ENCODE measurements around the gene FLOT2.

DNA sequence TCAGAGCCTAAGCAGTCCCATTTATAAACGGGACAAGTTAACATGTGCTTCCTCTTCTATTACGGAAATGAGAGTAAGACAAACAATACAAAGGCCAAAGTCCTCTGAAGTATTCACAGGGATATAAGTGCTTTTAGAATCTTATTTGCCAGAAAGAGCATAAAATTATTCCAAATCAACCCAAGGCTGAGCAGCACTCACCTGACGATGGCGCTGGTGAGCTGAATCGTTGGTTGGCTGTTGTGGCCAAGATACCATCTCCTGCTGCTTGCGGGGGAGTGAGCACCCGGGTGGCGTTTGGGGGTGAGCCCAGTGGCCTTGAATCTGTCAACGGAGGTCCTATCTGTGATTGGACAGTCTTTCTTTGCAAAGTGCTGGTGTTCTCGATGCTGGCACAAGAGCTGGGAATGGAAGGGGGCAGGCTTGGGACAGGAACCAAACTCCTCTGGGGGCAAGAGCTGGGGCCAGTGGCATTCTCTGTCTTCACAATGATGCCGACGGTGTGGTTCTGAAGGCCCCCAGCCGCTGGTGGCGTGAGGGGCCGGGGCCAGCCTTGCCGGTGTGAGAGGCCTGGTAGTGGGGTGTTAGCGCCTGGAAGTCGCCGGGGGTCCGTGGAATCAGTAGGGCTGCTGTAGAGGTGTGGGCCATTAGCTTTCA, 14.9 kb upstream of the FLOT2 start:
- TF ChIP-seq, protein P1, sequence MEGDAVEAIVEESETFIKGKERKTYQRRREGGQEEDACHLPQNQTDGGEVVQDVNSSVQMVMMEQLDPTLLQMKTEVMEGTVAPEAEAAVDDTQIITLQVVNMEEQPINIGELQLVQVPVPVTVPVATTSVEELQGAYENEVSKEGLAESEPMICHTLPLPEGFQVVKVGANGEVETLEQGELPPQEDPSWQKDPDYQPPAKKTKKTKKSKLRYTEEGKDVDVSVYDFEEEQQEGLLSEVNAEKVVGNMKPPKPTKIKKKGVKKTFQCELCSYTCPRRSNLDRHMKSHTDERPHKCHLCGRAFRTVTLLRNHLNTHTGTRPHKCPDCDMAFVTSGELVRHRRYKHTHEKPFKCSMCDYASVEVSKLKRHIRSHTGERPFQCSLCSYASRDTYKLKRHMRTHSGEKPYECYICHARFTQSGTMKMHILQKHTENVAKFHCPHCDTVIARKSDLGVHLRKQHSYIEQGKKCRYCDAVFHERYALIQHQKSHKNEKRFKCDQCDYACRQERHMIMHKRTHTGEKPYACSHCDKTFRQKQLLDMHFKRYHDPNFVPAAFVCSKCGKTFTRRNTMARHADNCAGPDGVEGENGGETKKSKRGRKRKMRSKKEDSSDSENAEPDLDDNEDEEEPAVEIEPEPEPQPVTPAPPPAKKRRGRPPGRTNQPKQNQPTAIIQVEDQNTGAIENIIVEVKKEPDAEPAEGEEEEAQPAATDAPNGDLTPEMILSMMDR (IDR thresholded peaks at IDR 0.05), result peak in 2 of 6 experiments; percentile 9 to 13
- TF ChIP-seq POLR2A (IDR thresholded peaks at IDR 0.05), result no peak

All from esophagus squamous epithelium (tissue), 4 donors.